Ishikawa (cell line): Measurements from ENCODE around the gene SHOX.

Experiments used
- CEBPB ChIP-seq: IDR thresholded peaks from 2 replicates; pipeline ENCODE4 v1.6.1; 2012
- CREB1 ChIP-seq: IDR thresholded peaks from 2 replicates; pipeline ENCODE4 v1.6.1; 2012; ENCODE audit warnings: low read depth
- EGR1 ChIP-seq: IDR thresholded peaks from 2 replicates; pipeline ENCODE4 v1.6.1; 2012
- EP300 ChIP-seq: IDR thresholded peaks from 2 replicates; pipeline ENCODE4 v1.6.1; 2012; ENCODE audit warnings: borderline replicate concordance
- FOXM1 ChIP-seq: IDR thresholded peaks from 2 replicates; pipeline ENCODE4 v1.6.1; 2012; ENCODE audit warnings: low read depth, borderline replicate concordance
- NFIC ChIP-seq: IDR thresholded peaks from 2 replicates; pipeline ENCODE4 v1.6.1; 2012
- RAD21 ChIP-seq: IDR thresholded peaks from 2 replicates; pipeline ENCODE4 v1.6.1; 2012; ENCODE audit warnings: low read depth
- TAF1 ChIP-seq: IDR thresholded peaks from 2 replicates; pipeline ENCODE4 v1.6.1; 2012; ENCODE audit warnings: low read depth, mild to moderate bottlenecking
- TCF12 ChIP-seq: IDR thresholded peaks from 2 replicates; pipeline ENCODE4 v1.6.1; 2012; ENCODE audit warnings: low read depth
- TEAD4 ChIP-seq: IDR thresholded peaks from 2 replicates; pipeline ENCODE4 v1.6.1; 2012
- YY1 ChIP-seq: IDR thresholded peaks from 2 replicates; pipeline ENCODE4 v1.6.1; 2012; ENCODE audit warnings: low read depth
- ZBTB7A ChIP-seq: IDR thresholded peaks from 2 replicates; pipeline ENCODE4 v1.6.1; 2012; ENCODE audit warnings: low read depth
- TF ChIP-seq, protein P1 (sequence below): IDR thresholded peaks from 2 replicates; pipeline ENCODE4 v1.6.1; 2012
- TF ChIP-seq, protein P2 (sequence below): IDR thresholded peaks from 2 replicates; pipeline ENCODE4 v1.6.1; 2012; ENCODE audit warnings: low read depth, mild to moderate bottlenecking
- TF ChIP-seq, protein P3 (sequence below): IDR thresholded peaks from 2 replicates; pipeline ENCODE4 v1.6.1; 2012

Gene SHOX

DNA sequence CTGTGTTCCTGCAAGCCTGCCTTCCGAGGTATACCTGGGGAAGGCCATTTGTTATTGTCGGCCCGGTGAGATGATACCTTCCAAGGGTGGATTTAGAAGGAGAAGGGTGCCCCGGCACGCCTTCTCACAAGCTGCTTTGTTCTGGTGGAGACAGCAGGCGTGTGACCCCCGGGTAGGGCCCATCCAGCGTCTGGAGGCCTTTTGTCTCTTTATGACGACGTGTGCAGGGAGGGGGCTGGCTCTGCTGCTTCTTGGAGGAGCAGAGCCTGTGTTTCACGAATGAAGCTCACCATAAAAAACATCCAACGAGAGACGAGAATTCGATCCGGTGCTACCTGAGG lies 45.3 kb downstream of the SHOX start:
- no peak for TF ChIP-seq RAD21

DNA sequence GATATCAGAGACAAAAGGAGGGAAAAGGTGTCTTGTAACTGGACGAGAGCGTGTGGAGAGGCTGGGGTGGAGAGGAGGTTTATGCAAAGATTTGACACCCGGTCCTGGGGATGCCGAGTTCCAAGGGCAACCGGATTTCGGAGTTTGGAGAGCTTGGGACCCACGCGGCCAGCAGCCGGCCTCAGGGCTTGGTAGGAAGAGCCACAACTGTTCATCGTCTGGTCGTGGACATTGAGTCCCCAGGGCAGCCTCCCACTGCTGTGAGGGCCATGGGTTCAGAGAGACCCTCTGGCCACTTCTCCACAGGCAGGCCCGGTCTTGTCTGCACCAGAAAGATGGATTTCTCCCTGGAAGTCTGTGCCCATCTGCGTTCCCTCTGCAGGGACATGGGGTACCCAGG lies 46.8 kb downstream of the SHOX start:
- TF ChIP-seq CREB1 = no peak
- no peak for TF ChIP-seq TEAD4
- TF ChIP-seq CEBPB = no peak
- no peak for TF ChIP-seq EGR1
- TF ChIP-seq, protein P1, sequence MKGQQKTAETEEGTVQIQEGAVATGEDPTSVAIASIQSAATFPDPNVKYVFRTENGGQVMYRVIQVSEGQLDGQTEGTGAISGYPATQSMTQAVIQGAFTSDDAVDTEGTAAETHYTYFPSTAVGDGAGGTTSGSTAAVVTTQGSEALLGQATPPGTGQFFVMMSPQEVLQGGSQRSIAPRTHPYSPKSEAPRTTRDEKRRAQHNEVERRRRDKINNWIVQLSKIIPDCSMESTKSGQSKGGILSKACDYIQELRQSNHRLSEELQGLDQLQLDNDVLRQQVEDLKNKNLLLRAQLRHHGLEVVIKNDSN = no peak
- no peak for TF ChIP-seq EP300
- no peak for TF ChIP-seq NFIC
- TF ChIP-seq RAD21 = no peak
- TF ChIP-seq FOXM1 = no peak

GRCh38 chrX:679291-679979 lies 48.8 kb downstream of the SHOX start:
- TF ChIP-seq, protein P1 = no peak
- TF ChIP-seq ZBTB7A (no peak), EP300 (no peak)

DNA sequence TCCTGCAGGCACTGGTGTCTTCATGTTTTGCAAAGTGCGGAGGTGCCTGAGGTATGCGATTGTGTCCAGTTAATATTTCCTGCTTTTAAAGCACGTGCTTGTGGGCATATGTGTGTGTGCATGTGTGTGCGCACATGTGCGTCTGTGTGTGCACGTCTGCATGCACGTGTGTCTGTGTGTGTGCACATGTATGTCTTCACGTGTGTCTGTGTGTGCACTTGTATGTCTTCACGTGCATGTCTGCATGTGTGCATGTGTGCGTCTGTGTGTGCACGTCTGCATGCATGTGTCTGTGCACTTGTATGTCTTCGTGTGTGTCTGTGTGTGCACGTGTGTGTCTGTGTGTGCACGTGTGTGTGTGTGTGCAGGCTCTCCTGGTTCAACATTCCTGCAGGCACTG lies 49.5 kb downstream of the SHOX start:
- TF ChIP-seq TCF12 (no peak), YY1 (no peak)
- TF ChIP-seq, protein P1 = no peak
- TF ChIP-seq, protein P2, sequence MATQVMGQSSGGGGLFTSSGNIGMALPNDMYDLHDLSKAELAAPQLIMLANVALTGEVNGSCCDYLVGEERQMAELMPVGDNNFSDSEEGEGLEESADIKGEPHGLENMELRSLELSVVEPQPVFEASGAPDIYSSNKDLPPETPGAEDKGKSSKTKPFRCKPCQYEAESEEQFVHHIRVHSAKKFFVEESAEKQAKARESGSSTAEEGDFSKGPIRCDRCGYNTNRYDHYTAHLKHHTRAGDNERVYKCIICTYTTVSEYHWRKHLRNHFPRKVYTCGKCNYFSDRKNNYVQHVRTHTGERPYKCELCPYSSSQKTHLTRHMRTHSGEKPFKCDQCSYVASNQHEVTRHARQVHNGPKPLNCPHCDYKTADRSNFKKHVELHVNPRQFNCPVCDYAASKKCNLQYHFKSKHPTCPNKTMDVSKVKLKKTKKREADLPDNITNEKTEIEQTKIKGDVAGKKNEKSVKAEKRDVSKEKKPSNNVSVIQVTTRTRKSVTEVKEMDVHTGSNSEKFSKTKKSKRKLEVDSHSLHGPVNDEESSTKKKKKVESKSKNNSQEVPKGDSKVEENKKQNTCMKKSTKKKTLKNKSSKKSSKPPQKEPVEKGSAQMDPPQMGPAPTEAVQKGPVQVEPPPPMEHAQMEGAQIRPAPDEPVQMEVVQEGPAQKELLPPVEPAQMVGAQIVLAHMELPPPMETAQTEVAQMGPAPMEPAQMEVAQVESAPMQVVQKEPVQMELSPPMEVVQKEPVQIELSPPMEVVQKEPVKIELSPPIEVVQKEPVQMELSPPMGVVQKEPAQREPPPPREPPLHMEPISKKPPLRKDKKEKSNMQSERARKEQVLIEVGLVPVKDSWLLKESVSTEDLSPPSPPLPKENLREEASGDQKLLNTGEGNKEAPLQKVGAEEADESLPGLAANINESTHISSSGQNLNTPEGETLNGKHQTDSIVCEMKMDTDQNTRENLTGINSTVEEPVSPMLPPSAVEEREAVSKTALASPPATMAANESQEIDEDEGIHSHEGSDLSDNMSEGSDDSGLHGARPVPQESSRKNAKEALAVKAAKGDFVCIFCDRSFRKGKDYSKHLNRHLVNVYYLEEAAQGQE = no peak

GRCh38 chrX:681989-682388 lies 51.4 kb downstream of the SHOX start:
- TF ChIP-seq RAD21 = no peak
- TF ChIP-seq CEBPB = no peak
- no peak for TF ChIP-seq FOXM1
- no peak for TF ChIP-seq TEAD4
- TF ChIP-seq, protein P1 = no peak
- no peak for TF ChIP-seq EGR1
- no peak for TF ChIP-seq TCF12
- TF ChIP-seq CREB1 = no peak
- TF ChIP-seq YY1 = no peak

- no peak for TF ChIP-seq EGR1
- no peak for TF ChIP-seq RAD21
- TF ChIP-seq ZBTB7A = no peak
- TF ChIP-seq, protein P2 = no peak
- TF ChIP-seq FOXM1 = no peak
- no peak for TF ChIP-seq TCF12
- no peak for TF ChIP-seq CREB1
- TF ChIP-seq, protein P1 = no peak
- TF ChIP-seq, protein P3, sequence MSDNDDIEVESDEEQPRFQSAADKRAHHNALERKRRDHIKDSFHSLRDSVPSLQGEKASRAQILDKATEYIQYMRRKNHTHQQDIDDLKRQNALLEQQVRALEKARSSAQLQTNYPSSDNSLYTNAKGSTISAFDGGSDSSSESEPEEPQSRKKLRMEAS = no peak
- TF ChIP-seq TEAD4 = no peak
- TF ChIP-seq TAF1 = no peak
- TF ChIP-seq CEBPB = no peak
- TF ChIP-seq YY1 = no peak
Measured at GRCh38 chrX:682892-683291, 52.3 kb downstream of the SHOX start.
